GM23338 (cell line): ENCODE results near the gene MPHOSPH9. TPM values are rescaled to one million over a fixed set of nuclear protein-coding genes. Genes with fewer than 3 reads are reported as not detected.

Source experiments
- ATAC-seq: fragments of 200-7000 bp; cut with Tn5 transposase; 3 replicates; pipeline ENCODE4 v1.9.1; 2020
- DNase-seq: peaks from one replicate; pipeline ENCODE4 v3.0.0-alpha.2; 2015; ENCODE audit warnings: low spot score
- H2AFZ ChIP-seq: fragments of 200-600 bp; sonication (generic); 2 replicates; pipeline ENCODE4 v1.8.0; 2016; ENCODE audit warnings: antibody characterized with exemption, mild to moderate bottlenecking, moderate library complexity
- H3F3A ChIP-seq: fragments of 200-600 bp; sonication (generic); replicated peaks from 2 replicates; pipeline ENCODE4 v1.8.0; 2017; ENCODE audit warnings: antibody characterized with exemption, mixed run types, low read depth
- H3K27ac ChIP-seq: fragments of 200-600 bp; sonication (generic); 2 replicates; pipeline ENCODE4 v1.6.1; 2016; ENCODE audit warnings: low read depth
- H3K27me3 ChIP-seq: fragments of 200-600 bp; sonication (generic); 2 replicates; pipeline ENCODE4 v1.8.0; 2016; ENCODE audit warnings: mild to moderate bottlenecking, mixed run types, moderate library complexity; ENCODE audit not compliant: insufficient read depth
- H3K36me3 ChIP-seq: fragments of 200-600 bp; sonication (generic); 2 replicates; pipeline ENCODE4 v1.8.0; 2016; ENCODE audit warnings: mild to moderate bottlenecking; ENCODE audit not compliant: insufficient read depth
- H3K4me1 ChIP-seq: fragments of 200-600 bp; sonication (generic); 2 replicates; pipeline ENCODE4 v1.8.0; 2016; ENCODE audit warnings: mild to moderate bottlenecking, moderate library complexity; ENCODE audit not compliant: insufficient read depth
- H3K4me2 ChIP-seq: fragments of 200-600 bp; sonication (generic); 2 replicates; pipeline ENCODE4 v1.7.1; 2017; ENCODE audit warnings: mixed run types
- H3K4me3 ChIP-seq: fragments of 200-600 bp; sonication (generic); 2 replicates; pipeline ENCODE4 v1.6.1; 2016; ENCODE audit warnings: mixed run types
- H3K79me2 ChIP-seq: fragments of 200-600 bp; sonication (generic); replicated peaks from 2 replicates; pipeline ENCODE4 v1.8.0; 2017; ENCODE audit warnings: mild to moderate bottlenecking; ENCODE audit not compliant: insufficient read depth
- H3K9me2 ChIP-seq: fragments of 200-600 bp; sonication (generic); 2 replicates; pipeline ENCODE4 v1.8.0; 2017; ENCODE audit not compliant: insufficient read depth
- H4K20me1 ChIP-seq: fragments of 200-600 bp; sonication (generic); replicated peaks from 2 replicates; pipeline ENCODE4 v1.8.0; 2017; ENCODE audit warnings: mild to moderate bottlenecking; ENCODE audit not compliant: insufficient read depth
- H3K27ac Mint-ChIP-seq: 2 replicates; pipeline ENCODE4 v1.8.0; 2020; ENCODE audit warnings: inconsistent platforms, mild to moderate bottlenecking, moderate library complexity, mixed read lengths
- H3K27me3 Mint-ChIP-seq: 3 replicates; pipeline ENCODE4 v1.8.0; 2022; ENCODE audit warnings: low read depth, mild to moderate bottlenecking, moderate library complexity, mixed read lengths, inconsistent platforms; ENCODE audit not compliant: insufficient read depth, poor library complexity
- H3K36me3 Mint-ChIP-seq: 3 replicates; pipeline ENCODE4 v1.8.0; 2021; ENCODE audit warnings: low read depth, mild to moderate bottlenecking, inconsistent platforms, moderate library complexity, mixed read lengths
- H3K4me1 Mint-ChIP-seq: 3 replicates; pipeline ENCODE4 v1.8.0; 2020; ENCODE audit warnings: mild to moderate bottlenecking, inconsistent platforms, mixed read lengths
- H3K4me3 Mint-ChIP-seq: 3 replicates; pipeline ENCODE4 v1.8.0; 2021; ENCODE audit warnings: moderate library complexity, mild to moderate bottlenecking, inconsistent platforms, mixed read lengths
- H3K9me3 Mint-ChIP-seq: 3 replicates; pipeline ENCODE4 v1.8.0; 2020; ENCODE audit warnings: moderate library complexity, mild to moderate bottlenecking, inconsistent platforms, mixed read lengths
- REST ChIP-seq: IDR thresholded peaks from one replicate; pipeline ENCODE4 v1.6.1; 2018; ENCODE audit warnings: antibody characterized with exemption; ENCODE audit not compliant: unreplicated experiment
- ZNF331 ChIP-seq: fragments of 250-450 bp; sonication (Bioruptor Pico); IDR thresholded peaks from 2 replicates; pipeline ENCODE4 v1.5.0; 2020; ENCODE audit warnings: low read depth, mild to moderate bottlenecking, moderate library complexity
- ZNF462 ChIP-seq: fragments of 250-450 bp; sonication (Bioruptor Pico); IDR thresholded peaks from 2 replicates; pipeline ENCODE4 v1.5.0; 2020; ENCODE audit warnings: mild to moderate bottlenecking, moderate library complexity
- polyA plus RNA-seq: library from polyadenylated mRNA; unstranded; fragments of >200 nt; fragmentation: Nextera tagmentation; extraction: Ambion mirVana; gene quantifications from 2 replicates; pipeline ENCODE4 v1.2.1, GENCODE V29; 2016
- total RNA-seq: library from RNA; depleted of rRNA; stranded (reverse); fragments of >200 nt; shearing (Covaris generic); gene quantifications from 2 replicates; pipeline ENCODE4 v1.2.3, GENCODE V29; 2014

The MPHOSPH9 gene
- total and polyA plus RNA-seq, 2 experiments from 2014 or later = 30.5 to 77.9 TPM

- no peak for TF ChIP-seq ZNF331
These were observed 72.0 kb downstream of the MPHOSPH9 start (continued) for GRCh38 chr12:123160801-123161487.

GRCh38 chr12:123153906-123154305, 79.0 kb downstream of the MPHOSPH9 start:
- H3K27me3 Mint-ChIP-seq = peaks cover 28% of the 10 kb centered on the region
- 0 out of 3 replicates have a peak, but pooled peaks cover 3% of the 10 kb centered on the region for H3K9me3 Mint-ChIP-seq
- peaks cover 44% of the 10 kb centered on the region for H3K4me1 Mint-ChIP-seq
- H3K27ac Mint-ChIP-seq = peak overlapping the region; percentile 80
- Histone ChIP-seq H3K4me1 (peaks cover 40% of the 10 kb centered on the region), H2AFZ (no peak overlapping the region), H3K4me3 (peak overlapping the region; percentile 33; the same call in 1 of the 2 replicates), H3K27ac (no peak overlapping the region; the same call in 1 of the 2 replicates), H3K36me3 (no peaks in the 10 kb centered on the region), H3K4me2 (peak overlapping the region; percentile 63), H3K27me3 (peaks cover 33% of the 10 kb centered on the region), H3K79me2 (no peaks in the 10 kb centered on the region), H4K20me1 (no peaks in the 10 kb centered on the region), H3F3A (peaks cover 19% of the 10 kb centered on the region; the same call in 1 of the 2 replicates), H3K9me2 (no peaks in the 10 kb centered on the region)
- peak overlapping the region; percentile 55 for H3K4me3 Mint-ChIP-seq
- H3K36me3 Mint-ChIP-seq = peaks cover 2% of the 10 kb centered on the region; the same call in 1 of the 3 replicates
- ATAC-seq (peak; percentile 31), DNase-seq (peak; percentile 62)
- TF ChIP-seq ZNF462 (CRISPR knock-in tag) (peak; percentile 62; the same call in 1 of the 2 replicates), REST (no peak)
